HG03457 (cell line): ENCODE data around the gene SSBP4.
A peak's percentile ranks its signal among the peaks of the same experiment; 100 is the strongest.

Source experiments
- ATAC-seq: cut with Tn5 transposase; IDR thresholded peaks from one replicate; pipeline ENCODE4 v1.9.1; 2021; ENCODE audit warnings: moderate number of reproducible peaks; ENCODE audit not compliant: unreplicated experiment

SSBP4 gene

DNA sequence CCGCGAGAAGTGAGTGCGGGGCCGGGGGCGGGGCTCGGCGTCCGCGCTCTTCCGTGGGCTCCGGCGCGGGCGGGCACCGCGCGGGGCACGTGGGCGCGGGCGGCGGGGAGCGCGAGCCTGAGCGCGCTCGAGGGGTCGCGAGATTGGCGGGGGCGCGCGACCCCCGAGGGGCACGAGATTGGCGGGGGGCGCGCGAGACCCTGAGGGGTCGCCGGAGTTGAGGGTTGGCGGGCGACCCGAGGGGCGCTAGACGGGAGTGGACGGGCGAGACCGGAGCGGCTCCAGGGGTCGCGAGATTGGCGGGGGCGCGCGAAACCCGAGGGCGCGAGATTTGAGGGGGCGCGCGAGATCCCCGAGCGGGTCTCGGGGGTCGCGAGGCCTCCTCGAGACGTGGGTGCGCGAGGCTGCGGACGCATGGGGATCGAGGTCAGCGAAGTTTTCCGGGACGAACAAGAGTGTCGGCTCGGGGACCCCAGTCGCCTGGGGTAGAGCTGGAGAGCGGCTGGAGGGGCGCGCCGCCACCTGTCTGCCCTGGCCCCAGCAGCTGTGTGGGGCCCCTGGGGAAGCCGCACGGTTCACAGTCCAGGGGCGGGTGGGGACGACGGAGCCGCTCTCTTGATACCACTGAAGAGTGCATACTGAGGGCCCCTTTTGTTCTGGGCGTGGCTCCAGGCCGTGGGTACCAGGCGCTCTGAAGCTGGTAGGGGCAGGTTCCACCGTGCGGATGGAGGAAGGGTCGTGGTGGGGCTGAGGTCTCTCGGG lies 682 bp downstream of the SSBP4 start:
- ATAC-seq, result no peak

DNA sequence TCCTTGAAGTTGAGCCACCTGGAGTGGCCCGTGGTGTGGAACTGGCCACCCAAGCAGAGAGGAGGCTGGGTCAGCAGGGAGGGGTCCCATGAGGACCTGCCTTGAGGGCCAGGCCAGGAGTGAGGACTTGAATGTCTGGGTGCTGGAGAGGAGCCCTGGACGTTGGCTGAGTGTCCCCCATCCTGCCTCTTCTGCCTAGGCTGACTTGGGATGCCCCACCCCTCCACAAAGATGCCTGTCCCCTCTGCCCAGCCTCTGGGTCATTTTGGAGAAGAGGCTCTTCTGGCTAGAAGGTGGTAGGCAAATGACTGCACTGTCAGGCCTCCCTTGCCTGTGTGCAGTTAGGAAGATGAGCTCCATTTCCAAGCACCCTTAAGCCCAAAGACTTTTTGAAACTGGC lies 1.7 kb downstream of the SSBP4 start:
- ATAC-seq, result no peak

DNA sequence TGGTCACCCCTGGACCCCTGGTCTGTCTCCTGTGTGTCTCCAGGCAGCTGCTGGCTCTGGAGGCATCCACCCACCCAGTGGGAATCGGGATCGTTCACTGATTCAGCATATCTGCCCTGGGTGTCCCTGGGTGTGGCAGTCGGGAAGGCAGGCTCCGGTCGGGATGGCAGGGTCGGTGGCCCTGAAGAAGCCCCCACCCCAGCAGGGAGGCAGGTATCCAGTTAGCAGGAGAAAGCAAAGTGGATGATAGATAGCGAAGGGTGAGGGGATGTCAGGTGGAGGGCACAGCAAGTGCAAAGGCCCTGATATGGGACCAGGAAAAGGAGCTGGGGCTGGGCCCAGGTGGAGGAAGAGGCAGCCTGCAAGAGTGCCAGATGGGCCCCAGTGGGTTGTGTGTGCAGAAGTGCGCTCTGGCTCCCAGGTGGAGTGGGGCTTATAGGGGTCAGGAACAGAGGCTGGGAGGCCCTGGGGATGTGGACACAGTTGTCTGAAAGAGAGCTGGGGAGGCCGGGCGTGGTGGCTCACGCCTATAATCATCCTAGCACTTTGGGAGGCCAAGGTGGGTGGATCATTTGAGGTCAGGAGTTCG lies 2.3 kb downstream of the SSBP4 start:
- ATAC-seq, result no peak

DNA sequence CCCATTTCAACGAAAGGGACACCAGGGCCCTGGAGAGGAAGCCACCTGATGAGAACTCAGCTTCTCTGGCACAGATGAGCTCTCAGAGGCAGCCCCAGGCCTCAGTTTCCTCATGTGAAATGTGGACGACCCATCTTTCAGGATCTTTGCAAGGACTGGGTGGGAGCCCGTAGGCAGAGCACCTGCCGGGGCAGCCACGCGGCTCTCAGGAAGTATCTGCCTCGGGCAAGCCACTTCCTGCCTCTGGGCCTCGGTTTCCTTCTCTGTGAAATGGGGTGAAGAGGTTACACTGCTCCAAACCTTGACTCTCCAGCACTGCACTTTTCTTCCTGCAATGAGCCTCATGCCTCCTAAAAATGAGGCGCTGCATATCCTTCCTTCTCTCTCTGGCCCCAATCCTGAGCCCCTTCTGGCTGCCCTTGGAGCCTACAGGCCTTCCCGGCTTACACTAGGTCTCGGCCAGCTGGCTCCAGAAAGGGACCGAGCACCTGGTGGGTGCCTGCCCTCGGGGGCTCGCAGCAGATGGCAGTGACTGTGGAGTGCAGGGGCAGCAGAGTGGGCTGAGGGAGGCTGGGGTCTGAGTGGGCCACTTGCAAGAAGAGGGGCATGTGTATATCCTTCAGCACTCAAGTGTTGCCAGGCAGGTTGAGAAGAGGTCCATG lies 3.5 kb downstream of the SSBP4 start:
- no peak for ATAC-seq

DNA sequence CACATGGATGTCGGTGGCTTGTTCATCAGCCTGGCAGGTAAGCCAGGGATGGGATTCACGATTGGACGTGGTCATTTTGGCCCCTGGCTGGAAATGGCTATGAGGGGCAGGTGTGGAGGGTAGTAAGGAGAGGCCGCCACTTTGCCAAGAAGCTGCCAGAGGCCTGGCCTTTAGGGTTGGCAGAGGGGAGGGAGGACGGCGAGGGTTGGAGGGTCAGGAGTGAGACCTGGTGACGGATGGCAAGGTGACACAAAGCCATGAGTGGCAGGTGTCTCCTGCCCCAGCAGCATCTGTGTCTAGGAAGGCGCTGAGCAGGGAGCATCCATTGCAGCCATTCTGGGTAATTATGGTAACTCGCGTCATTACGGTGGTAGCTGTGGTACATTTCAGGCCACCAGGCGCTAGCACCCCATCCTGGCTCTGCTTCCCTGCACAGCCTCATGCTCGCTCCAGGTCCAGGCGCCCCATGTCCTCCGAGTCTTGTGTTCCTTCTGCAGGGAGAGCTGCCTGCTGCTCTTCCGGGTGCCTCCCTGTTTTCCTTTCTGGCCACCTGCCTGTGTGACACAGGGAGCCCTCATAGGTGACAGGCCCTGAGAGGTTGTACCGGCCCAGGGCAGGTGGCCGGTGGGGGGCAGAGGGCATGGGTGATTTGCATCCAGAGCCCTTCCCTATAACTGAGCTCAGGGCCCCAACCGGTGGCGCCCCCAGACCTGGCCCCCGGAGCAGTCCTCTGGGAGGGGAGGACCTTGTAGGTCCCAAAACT lies 4.2 kb downstream of the SSBP4 start:
- no peak for ATAC-seq

DNA sequence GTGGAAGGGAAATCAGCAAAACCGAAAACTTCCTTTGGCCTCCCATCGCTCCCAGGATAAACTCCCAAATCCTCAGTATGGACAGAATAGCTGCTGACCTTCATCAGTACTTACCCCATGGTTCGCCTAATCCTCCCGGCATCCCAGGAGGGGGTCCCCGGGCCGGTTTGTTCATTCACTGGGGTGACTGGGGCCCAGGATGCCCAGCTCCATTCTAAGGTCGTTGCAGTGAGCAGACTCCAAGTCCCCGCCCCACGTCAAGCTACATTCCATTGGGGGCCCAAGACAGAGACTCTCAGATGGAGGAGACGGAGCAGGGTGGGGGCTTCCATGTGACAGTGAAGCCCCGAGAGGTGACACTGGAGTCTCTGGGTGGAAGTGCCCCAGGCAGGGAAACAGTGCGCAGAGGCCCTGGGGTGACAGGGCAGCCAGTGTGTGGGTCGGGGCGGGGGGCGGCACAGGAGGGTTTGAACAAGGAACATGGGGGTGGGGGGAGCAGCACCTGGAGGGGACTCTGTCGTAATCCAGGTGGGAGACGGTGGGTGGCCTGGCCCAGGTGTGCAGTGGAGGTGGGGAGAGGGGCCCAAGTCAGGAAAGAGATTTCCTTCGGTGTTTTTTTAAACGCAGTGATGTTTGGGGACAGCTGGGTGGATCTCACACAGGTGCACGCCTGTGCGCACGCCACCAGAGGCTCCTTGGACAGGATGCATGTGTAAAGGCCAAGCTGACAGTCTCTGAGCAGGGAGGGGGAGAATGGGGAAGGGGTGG lies 5.1 kb downstream of the SSBP4 start:
- no peak for ATAC-seq

DNA sequence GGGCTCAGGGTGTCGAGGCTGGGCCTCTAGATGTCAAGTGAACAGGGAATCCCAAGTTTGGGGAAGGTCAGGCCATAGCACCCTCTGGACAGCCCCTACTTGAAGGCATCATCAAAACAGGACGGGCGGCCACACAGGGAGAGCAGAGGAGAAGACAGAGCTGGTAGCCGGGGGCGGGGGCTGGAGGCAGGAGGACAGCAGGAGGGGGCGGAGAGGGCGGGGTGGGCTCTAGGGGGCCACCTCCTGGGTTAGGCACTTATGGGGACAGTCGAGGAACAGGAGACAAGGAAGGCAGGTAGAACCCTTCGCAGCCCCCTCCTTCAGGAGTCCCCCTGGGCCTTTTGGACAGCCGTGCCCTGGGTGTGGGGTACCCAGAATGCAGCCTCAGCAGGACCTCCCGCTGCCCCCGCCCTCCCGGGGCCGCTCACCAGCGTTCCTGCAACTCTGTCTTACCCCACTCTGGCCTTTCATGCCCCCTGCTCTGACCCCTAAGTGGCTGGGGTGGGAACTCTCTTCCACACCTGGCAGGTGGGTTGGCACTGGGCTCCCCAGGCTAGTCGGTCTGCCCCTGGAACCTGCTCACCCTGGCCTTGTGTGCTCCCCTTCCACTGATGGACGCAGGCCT lies 5.8 kb downstream of the SSBP4 start:
- no peak for ATAC-seq

DNA sequence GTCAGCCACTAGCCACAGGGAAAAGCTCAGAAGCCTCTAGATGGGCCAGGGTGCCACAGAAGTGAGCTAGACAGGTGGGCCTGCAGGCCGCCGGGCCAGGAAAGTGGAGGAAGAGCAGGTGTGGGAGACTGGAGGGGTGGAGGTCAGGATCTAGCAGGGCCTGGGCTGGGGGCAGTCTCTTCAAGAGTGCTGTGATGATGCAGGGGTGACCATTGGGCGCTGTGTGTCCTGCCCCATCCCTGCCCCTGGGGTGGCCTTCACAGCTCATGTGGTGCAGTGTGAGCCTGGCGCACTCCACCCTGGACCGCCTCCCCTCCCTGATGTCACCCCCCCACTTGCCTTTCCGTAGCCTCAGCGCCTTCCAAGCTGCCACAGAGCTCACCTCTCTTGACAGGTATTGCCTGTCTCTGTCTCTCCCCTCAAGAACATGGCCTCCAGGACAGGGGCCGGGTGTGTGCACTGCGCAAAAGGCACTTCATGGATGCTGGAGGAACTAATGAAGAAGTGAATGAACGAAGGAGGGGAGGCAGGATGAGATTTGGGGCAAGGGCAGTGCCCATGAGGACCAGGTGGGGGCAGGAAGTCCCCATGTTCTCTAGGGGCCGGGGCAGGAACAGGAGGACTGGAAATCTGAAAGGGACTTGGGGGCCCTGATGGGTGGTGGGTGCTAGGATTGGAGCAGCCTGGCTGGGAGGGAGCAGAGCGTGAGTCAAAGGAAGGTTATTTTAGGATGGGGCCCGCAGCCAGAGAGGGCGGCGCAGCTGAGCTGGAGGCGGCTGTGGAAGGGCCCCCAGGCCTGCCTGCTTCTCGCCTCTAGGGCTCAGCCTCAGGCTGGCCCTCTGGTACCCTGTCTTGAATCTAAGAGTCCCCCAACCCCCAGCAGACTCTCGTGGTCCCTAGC lies 6.6 kb downstream of the SSBP4 start:
- ATAC-seq, result no peak

DNA sequence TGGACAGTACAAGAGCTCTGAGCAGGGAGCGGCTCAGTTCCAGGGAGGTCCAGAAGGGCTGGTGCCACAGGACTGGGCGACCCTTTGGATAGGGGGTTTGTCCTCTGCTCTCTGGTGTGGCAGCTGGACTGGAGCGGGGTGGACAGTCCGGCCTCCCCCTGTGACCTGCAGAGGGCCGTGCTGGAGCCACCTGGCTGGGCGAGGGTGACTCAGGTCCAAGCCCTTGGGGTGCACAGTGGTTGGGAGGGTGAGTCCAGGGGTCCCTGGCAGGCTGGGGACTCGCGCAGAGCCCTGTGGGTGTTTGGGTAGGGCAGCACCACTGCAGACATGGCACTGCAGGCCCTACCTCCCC lies 7.2 kb downstream of the SSBP4 start:
- no peak for ATAC-seq

DNA sequence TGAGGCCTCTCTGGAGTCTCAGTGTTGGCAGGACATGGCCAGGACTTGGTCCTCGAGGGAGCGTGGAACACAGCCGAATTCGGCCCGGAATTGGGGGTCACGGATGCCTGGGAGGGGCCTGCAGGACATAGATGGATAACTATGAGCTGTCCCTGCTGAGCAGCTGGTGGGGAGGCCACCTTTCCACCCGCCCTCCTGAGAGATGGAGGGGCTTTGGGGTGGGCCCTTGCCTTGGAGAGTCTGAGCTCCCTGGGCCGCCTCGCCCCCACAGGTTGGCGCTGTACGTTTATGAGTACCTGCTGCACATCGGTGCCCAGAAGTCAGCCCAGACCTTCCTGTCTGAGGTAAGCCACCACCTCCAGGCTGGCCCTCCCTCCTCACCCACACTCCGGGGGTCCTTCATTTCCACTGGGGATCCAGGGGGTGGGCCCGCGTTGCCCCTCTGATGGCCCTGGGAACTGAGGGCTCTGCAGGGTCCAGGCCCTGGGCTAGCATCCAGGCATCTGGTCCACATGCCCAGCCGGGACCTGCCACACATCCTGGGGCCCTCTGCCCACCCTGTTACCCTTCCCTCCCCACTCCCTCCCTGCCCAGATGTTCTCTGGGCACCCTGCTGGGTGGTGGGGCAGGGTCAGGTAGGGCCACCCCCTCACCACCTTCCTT lies 8.0 kb downstream of the SSBP4 start:
- ATAC-seq, result no peak

DNA sequence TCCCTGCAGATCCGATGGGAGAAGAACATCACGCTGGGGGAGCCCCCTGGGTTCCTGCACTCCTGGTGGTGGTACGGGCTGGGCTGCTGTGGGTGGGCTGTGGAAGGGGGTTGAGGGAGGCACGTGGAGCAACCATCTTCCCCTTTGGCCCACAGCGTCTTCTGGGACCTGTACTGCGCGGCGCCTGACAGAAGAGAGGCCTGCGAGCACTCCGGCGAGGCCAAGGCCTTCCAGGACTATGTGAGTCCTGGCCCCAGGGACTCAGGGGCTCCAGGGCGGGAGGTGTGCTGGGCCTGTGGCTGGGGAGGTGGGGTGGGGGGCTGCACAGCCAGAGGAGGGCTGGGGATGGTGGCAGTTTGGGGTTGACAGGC lies 8.5 kb downstream of the SSBP4 start:
- no peak for ATAC-seq

DNA sequence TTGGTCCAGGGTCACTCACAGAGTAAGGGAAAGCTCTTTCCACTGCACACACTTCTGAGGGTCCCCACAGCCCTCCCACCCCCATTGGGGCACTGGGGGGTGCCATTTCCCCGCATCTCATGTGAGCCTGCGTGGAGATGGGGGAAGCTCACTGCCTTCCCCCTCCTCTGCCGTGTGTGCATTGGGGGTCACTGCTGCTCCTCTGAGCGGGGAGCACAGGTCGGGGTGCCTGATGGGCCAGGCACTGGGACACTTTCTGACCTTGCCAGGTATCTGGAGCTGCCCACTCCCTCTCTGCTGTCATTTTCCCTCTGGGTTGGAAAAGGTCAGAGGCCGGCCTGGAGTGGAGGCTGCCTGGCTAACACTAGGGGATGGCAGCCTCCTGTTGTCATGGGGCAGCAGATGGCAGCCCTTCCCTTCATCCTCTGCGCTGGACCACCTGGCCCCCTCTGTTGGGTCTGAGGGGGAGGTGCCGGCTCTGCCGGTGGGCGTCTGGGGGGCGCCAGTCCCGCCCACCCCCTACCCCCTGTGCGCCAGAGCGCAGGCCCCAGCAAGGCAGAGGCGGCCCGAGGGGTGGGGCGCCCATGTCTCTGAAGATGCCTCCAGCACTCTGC lies 9.1 kb downstream of the SSBP4 start:
- no peak for ATAC-seq

DNA sequence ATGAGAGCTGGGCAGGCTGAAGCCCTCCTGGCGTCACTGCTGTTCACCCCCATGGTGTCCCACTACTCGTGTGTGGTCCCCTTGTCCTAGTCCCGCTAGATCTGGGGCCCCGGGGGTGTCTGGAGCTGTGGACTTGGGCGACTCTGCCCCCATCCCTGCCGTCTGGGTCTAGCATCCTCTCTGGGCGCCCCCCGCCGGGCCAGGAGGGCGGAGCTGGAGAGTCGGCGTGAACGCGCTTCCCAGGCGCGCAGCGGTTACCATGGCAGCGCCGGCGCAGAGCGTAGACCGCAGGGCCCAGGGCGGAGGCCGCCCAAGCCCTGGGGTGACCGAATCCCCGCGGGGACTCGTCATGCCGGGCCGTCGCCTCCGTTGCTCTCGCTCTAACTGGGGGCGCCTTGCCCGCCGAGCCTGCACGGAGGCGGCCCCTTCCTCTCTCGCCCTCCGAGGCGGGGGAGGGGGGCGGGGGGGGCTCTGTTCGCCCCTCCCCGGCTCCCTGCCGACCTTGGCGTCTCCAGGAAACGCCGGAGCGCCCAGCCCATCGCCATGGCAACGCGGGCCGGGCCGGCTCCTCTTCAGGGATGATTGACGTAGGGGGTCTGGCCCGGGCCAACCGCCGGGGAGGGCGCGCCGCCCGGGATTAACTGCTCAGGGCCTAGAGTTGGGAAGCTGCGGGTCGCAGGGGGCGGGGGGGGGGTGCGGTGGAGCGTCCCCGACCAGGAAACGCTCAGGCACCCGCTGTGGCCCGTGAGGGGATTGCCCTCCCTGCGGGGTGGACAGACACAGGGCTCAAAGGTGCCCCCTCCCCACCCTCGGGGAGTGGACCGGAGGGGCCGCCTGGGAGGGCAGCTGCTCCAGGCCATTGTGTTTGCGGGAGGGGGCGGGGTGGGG lies 9.8 kb downstream of the SSBP4 start:
- ATAC-seq, result peak; percentile 44

DNA sequence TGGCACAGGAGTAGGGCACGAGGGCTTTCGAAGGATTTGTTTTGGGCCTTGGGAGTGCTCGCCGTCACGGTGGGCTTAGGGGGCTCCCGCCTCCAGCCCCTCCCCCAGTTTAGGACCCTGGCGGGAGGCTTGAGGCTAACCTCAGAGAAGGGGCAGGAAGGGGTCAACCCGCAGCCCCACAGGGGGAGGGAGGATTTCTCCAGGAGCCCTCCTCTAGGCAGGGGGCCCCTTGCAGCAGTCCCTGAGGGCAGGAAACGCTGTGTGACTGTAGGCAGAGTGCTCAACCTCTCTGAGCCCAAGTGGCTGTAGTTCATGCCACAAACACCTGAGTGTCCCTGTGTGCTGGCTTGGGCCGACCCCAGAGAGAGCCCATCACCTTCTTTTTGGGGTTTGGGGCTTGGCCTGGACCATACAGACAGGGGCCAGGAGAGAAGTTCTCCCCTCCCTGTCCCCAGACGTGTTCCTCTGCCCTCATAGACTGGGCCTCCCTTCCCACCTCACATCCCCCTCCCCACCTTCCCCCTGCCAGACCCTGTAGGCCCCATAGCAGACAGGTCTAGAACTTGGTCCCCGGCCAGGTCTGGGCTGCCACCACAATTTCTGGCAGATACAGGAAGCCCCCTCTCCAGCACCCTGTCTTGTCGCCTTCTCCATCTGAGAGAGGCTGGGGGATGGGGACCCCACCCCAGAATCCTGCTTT lies 10.7 kb downstream of the SSBP4 start:
- no peak for ATAC-seq

DNA sequence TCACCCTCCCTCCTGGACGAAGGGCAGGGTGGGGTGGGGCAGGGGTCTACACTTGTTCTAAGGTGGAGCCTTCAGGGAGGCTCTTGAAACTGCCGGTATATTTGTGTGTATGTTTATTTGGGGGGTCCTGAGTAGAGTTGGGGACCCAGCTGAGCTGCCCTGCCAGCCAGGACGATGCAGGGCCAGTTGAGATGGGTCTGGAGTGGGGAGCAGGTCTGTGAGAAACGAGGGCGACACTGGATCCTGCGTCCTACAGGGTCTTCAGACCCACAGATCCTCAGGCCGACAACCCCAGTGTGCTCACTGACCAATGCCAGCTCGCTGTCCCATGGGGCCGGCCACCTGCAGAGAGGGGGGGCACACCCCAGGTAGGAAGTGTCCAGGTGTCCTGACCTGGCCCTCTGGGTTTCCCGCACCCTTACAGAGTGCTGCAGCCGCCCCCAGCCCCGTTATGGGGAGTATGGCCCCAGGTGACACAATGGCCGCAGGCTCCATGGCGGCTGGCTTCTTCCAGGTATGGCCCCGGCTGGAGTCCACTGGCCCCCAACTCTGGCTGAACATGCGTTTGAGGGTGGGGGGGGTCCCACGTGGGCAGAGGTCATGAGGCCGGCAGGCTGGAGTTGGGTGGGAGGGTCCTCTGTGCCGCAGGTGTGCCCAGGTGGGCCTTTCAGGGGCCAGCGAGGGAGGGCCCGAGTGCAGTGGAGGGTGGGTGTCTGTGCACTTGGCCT lies 11.4 kb downstream of the SSBP4 start:
- ATAC-seq, result no peak
